Coronary artery (tissue), 2 donors: ENCODE data around the gene ACOXL.
A peak's percentile ranks its signal among the peaks of the same experiment; 100 is the strongest.

Source experiments
- DNase-seq: peaks from one replicate; pipeline ENCODE4 v3.0.0-alpha.2; 2017; ENCODE audit warnings: low spot score
- H3K27ac ChIP-seq, 2 donors: fragments of 200-600 bp; sonication (generic); one replicate each; pipeline ENCODE4 v1.5.1; 2016 to 2019
- H3K4me3 ChIP-seq: fragments of 200-600 bp; sonication (generic); 2 replicates; pipeline ENCODE4 v1.5.1; 2016; ENCODE audit warnings: mild to moderate bottlenecking, moderate library complexity
- CTCF ChIP-seq: fragments of 200-600 bp; sonication (generic); IDR thresholded peaks from one replicate; pipeline ENCODE4 v1.5.1; 2019; ENCODE audit warnings: antibody characterized with exemption

Gene ACOXL

GRCh38 chr2:111117598-111118480 lies 385.5 kb downstream of the ACOXL start:
- no peak for DNase-seq
- TF ChIP-seq CTCF, result no peak
- Histone ChIP-seq H3K27ac (peak overlapping the region; percentile 29 to 74), H3K4me3 (peak overlapping the region; percentile 90)

GRCh38 chr2:111118481-111118980 lies 386.2 kb downstream of the ACOXL start:
- H3K27ac ChIP-seq, result peak overlapping the region in 1 of 2 donors; percentile 35

GRCh38 chr2:111118981-111119821 lies 386.8 kb downstream of the ACOXL start:
- Histone ChIP-seq H3K4me3 (peak overlapping the region; percentile 90), H3K27ac (peak overlapping the region in 1 of 2 donors; percentile 35)
- no peak for TF ChIP-seq CTCF
- DNase-seq, result no peak

More at GRCh38 chr2:111118481-111118980, 386.2 kb downstream of the ACOXL start:
- DNase-seq, result no peak
- H3K4me3 ChIP-seq, result peak overlapping the region; percentile 90
- no peak for TF ChIP-seq CTCF

- peak overlapping the region; percentile 90 for H3K4me3 ChIP-seq
- no peak for DNase-seq
- no peak for TF ChIP-seq CTCF
- peak overlapping the region in 1 of 2 donors; percentile 88 for H3K27ac ChIP-seq
Measured at GRCh38 chr2:111119822-111120252, 387.5 kb downstream of the ACOXL start.

GRCh38 chr2:111120253-111121027 lies 388.1 kb downstream of the ACOXL start, which contains the start of gene BCL2L11:
Gene BCL2L11 (plus strand): TSS chr2:111120914. CDS start chr2:111123746, 2,832 bp downstream.
- peak; percentile 90 for DNase-seq
- Histone ChIP-seq H3K4me3 (peak within 1 kb of the TSS; percentile 90), H3K27ac (peak within 1 kb of the TSS; percentile 70 to 88)
- no peak for TF ChIP-seq CTCF
